HG02943 (cell line): ENCODE results near the gene ZNRF4.

Source experiments
- ATAC-seq: cut with Tn5 transposase; IDR thresholded peaks from one replicate; pipeline ENCODE4 v1.9.1; 2021; ENCODE audit warnings: mild to moderate bottlenecking, low read depth, moderate library complexity; ENCODE audit not compliant: unreplicated experiment

The ZNRF4 gene

GRCh38 chr19:5497297-5497696, 42.1 kb downstream of the ZNRF4 start:
- ATAC-seq: no peak

GRCh38 chr19:5498830-5499550, 43.8 kb downstream of the ZNRF4 start:
- ATAC-seq: no peak

- no peak for ATAC-seq
Observed at GRCh38 chr19:5501907-5502306, 46.7 kb downstream of the ZNRF4 start.

GRCh38 chr19:5503598-5503997, 48.4 kb downstream of the ZNRF4 start:
- no peak for ATAC-seq

- ATAC-seq: no peak
Observed at GRCh38 chr19:5504114-5504513, 48.9 kb downstream of the ZNRF4 start.
